Stimulated activated naive CD4-positive, alpha-beta T cell (primary cell): ENCODE data around the gene FRMD1.

Experiments used
- DNase-seq, 6 experiments: peaks; one replicate each; lab custom pipeline; 2025; lab: John Stamatoyannopoulos, UW

The FRMD1 gene

GRCh38 chr6:168078943-168079405 is at the start of gene FRMD1:
Gene FRMD1 (minus strand): TSS chr6:168079212. CDS start chr6:168079094, 118 bp downstream.
- DNase-seq: no peak

- no peak for DNase-seq
Measured at GRCh38 chr6:168128006-168128630, 49.1 kb upstream of the FRMD1 start.

- no peak for DNase-seq
Measured at GRCh38 chr6:168127384-168127868, 48.4 kb upstream of the FRMD1 start.

DNA sequence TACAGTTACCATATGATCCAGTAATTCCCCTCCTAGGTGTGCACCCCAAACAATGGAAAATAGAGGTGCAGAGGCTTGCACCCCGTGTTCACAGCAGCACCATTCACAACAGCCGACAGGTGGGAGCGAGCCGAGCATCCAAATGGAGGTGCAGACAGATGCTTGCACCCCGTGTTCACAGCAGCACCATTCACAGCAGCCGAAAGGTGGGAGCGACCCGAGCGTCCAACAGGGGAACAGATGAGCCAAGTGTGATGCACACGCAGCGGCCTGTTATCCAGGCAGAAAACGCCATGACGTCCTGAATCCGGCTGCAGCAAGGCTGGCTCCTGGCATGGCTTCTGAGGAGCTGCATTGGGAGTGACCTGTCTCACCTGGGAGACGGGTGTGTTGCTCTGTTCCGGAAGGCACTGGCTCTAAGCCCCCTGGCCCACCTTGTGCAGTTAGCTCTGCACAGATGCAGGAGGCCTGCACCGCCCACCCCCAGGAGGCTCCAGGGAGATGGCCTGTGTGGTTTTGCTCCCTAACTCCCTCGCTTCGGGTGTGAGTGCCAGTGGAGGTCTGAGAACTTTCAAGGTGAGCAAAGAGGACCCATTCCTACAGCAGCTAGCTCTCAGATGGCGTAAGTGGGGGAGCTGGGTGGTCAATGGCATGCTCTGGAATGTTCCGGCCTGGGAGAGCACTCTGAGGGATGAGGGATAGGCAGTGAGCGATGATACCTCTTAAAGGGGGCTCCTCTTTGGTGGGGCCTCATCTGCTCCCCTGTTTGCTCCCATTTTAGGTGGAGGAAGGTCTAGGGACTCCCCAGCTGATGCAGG is 47.8 kb upstream of the FRMD1 start:
- DNase-seq: no peak

- DNase-seq: no peak
Measured at GRCh38 chr6:168125429-168126001, 46.5 kb upstream of the FRMD1 start.

GRCh38 chr6:168124921-168125320 is 45.9 kb upstream of the FRMD1 start:
- DNase-seq: no peak

- no peak for DNase-seq
Measured at GRCh38 chr6:168124158-168124557, 45.1 kb upstream of the FRMD1 start.

DNA sequence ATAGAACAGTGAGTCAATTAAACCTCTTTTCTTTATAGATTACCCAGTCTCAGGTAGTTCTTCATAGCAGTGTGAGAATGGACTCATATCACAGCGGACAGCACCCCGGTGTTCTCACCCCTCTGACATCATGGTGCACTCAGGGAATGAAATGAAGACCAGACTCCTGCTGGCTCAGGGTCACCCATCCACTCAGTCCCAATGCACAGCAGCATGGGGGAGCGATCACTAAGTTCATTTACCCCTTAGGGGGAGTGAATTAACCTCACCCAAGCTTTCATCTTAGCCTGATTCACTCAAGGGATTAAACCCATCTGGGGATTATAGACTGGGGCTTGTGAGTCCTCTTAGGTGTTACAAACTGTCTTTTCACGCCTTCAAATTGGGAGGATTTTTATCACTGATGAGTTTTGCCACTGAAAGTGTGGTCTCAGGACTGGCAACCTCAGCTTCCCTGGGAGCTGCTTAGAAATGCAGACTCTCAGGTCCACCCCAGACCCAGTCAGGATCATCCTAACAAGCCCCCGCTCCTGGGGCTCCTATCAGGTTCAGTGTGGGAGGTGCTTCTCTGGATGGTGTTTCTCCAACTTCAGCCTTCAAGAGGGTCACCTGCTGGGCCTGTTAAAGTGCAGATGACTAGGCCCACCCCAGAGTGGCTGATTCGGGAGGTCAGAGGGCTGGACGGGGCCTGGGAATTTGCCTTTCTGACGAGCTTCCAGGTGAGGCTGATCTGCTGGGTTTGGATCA is 44.3 kb upstream of the FRMD1 start:
- no peak for DNase-seq

- no peak for DNase-seq
Measured at GRCh38 chr6:168122521-168122920, 43.5 kb upstream of the FRMD1 start.

DNA sequence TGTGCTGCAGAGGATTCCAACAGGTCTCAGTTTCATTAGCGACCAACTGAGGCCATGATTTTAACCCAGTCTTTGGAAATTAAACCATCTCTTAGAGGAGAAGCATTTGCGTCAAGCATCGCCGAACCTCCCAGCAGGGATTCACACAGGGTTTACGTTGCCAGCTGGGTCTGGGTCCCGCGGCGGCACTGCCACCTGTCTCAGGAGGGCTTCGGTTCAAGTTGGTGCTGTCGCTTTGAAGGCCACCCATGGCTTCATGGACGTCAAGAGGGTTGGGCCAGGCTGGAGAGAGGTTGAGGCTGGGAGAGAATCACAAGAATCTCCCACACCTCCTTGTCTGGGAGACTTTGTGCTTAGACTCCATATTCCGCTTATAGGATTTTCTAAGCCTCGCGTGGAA is 43.0 kb upstream of the FRMD1 start:
- DNase-seq: no peak

GRCh38 chr6:168121303-168121665 is 42.3 kb upstream of the FRMD1 start:
- DNase-seq: no peak

GRCh38 chr6:168120390-168121302 is 41.6 kb upstream of the FRMD1 start:
- DNase-seq: no peak

GRCh38 chr6:168119539-168119938 is 40.5 kb upstream of the FRMD1 start:
- no peak for DNase-seq

- DNase-seq: no peak
Measured at GRCh38 chr6:168118935-168119334, 39.9 kb upstream of the FRMD1 start.

GRCh38 chr6:168117942-168118341 is 38.9 kb upstream of the FRMD1 start:
- no peak for DNase-seq

DNA sequence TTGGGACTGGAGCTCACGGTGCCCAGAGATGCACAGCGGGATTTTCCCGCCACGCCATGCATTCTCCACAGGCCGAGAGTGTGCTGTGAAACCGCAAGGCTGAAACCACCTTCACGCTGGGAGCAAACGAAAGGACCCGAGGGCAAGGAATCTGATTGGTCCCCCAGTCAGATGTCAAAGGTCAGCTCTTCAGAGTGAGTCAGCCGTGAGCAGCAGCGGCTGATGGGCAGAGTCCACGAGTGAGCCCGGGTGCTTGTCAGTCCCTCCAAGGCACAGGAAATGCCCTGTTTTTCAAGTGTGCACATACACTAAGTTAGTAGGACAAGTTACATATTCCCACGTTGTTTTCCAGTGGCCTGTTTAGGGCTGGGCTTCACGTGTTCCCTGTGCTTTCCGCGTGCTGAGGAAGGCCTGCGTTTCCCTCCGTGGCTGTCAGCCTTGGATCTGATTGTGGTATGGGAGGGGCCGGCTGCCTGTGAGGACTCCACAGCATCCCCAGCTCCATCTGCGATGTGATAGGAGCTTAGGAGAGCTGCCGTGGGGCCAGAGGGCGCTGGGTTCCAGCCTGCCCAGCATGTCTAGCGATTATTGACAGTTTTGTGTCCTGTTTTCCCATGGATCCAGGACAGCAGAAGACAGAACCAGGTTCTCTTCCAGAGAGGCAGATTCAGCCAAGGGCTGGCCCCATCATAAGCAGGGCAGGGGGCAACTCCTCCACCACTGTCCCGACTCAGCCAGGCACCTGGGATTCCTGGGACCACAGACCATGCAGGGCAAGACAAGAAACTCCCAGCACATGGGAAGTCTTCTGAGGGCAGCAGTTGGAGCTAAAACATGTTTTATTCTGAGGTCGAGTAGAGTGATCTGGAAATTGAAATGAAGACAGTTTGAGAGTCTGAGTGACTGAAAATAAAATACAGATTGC is 38.2 kb upstream of the FRMD1 start:
- DNase-seq: no peak

- DNase-seq: no peak
Measured at GRCh38 chr6:168116438-168116974, 37.5 kb upstream of the FRMD1 start.

- no peak for DNase-seq
Measured at GRCh38 chr6:168115748-168116437, 36.9 kb upstream of the FRMD1 start.

- DNase-seq: no peak
Measured at GRCh38 chr6:168113226-168113625, 34.2 kb upstream of the FRMD1 start.
